ENCODE data around the gene CCNA1.

GRCh38 chr13:36453516-36453915, 21.2 kb downstream of the CCNA1 start:
- no peak for TF ChIP-seq POLR2A (IDR thresholded peaks at IDR 0.05; ENCODE audit: low read length)
- no peak for TF ChIP-seq GATA1 (IDR thresholded peaks at IDR 0.05; ENCODE audit: low read depth, low read length)

All from erythroblast (primary cell).